Spinal cord (tissue), 10 donors: Measurements from ENCODE around the gene SRGAP3. TPM values are rescaled to one million over a fixed set of nuclear protein-coding genes. Genes with fewer than 3 reads are reported as not detected.

ENCODE experiments used
- DNase-seq, 6 donors: peaks; one replicate each; pipeline versions ENCODE4 v3.0.0 to v3.0.0-alpha.2; 2013 to 2015; ENCODE audit warnings: low spot score in 6 of 6, low read depth in 4 of 6
- H3K27ac ChIP-seq: one replicate; pipeline ENCODE4 v1.5.1; 2013; ENCODE audit warnings: low read depth, low read length, control low read depth
- H3K27me3 ChIP-seq: one replicate; pipeline ENCODE4 v1.6.1; 2013; ENCODE audit warnings: low read length; ENCODE audit not compliant: control insufficient read depth, insufficient read depth
- H3K36me3 ChIP-seq: one replicate; pipeline ENCODE4 v1.6.1; 2013; ENCODE audit warnings: low read length; ENCODE audit not compliant: control insufficient read depth, insufficient read depth
- H3K4me1 ChIP-seq: one replicate; pipeline ENCODE4 v1.6.1; 2013; ENCODE audit warnings: low read length; ENCODE audit not compliant: control insufficient read depth, insufficient read depth
- H3K4me3 ChIP-seq: one replicate; pipeline ENCODE4 v1.5.1; 2013; ENCODE audit warnings: low read depth, low read length, control low read depth
- H3K9me3 ChIP-seq: one replicate; pipeline ENCODE4 v1.6.1; 2013; ENCODE audit warnings: low read length; ENCODE audit not compliant: control insufficient read depth, insufficient read depth
- WGBS: methylation state at CpG from one replicate; pipeline ENCODE4 v1.1.5; 2013; ENCODE audit warnings: missing lambda C conversion rate; ENCODE audit not compliant: insufficient coverage; 5-methylcytosine and 5-hydroxymethylcytosine counted together
- polyA plus RNA-seq, 2 donors: library from polyadenylated mRNA; unstranded; fragments of 120-200 nt; gene quantifications; one replicate each; pipeline ENCODE4 v1.2.1, GENCODE V29; 2013; ENCODE audit not compliant: insufficient read length in 2 of 2
- total RNA-seq, 2 donors: library from RNA; depleted of rRNA in 1 of 2; stranded (reverse); fragments of 120-200 nt in 1 of 2; fragments of >200 nt in 1 of 2; gene quantifications; one replicate each; pipeline versions ENCODE4 v1.2.3 to v1.2.4, GENCODE V29; 2013 to 2014
- donor health status: healthy.

Gene SRGAP3
- total and polyA plus RNA-seq, 4 donors = 46.1 to 71.9 (median 65.6) TPM

DNA sequence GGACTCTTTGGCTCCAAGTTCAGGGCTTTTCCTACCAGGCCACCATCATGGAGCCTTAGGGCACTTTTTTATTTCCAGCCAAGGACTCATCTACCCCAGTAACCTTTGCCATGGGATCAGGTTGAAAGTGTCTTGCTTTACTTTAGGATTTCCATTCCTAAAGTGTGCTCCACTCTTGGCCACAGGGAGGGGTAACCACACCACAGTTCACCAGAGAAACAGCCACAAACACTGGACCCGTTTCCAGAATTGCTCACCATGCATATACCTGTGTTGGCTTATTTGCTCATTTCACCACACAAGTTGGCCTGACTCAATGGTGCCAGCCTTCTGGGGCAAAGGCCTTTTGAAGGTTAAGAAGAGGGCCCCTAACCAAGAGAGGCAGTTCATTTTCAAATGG lies 215.6 kb downstream of the SRGAP3 start:
- Histone ChIP-seq H3K4me1 (peaks cover 14% of the 10 kb centered on the region), H3K36me3 (peaks cover 21% of the 10 kb centered on the region), H3K27me3 (no peaks in the 10 kb centered on the region), H3K4me3 (no peak overlapping the region), H3K27ac (no peak overlapping the region), H3K9me3 (no peaks in the 10 kb centered on the region)
- DNase-seq = no peak
- 83% methylated on average over 1 of the region's 1 CpG for WGBS

DNA sequence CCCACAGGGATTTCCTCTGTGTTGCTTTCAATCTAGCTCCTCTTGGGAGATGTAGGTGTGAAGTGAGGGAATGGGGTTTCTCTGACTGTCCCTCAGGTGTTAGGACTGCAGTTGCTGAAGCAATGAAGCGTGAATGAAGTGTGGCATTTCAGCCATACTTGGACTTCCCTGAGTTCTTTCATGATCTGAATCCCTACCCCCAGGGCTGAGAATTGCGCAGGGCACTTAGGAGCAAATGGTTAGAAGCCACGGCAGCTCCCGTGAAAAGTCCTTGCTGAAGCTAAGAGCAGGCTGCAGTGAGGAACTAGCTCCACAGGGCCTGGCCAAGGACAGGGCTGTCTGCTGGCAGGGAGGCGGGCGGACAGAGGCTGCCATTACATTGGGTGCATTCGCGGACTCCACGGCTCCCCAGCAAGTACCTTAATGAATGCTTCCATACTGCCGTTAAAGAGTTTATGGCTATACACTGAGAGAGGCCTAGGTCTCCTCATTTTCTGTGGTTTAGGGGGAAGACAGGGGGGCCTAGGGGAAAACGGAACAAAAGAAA lies 217.1 kb downstream of the SRGAP3 start:
- H3K4me3 ChIP-seq = no peak overlapping the region
- H3K9me3 ChIP-seq = no peaks in the 10 kb centered on the region
- H3K27me3 ChIP-seq = no peaks in the 10 kb centered on the region
- 91% methylated on average over 7 of the region's 11 CpGs for WGBS
- no peak overlapping the region for H3K27ac ChIP-seq
- DNase-seq = no peak
- peaks cover 17% of the 10 kb centered on the region for H3K4me1 ChIP-seq
- H3K36me3 ChIP-seq = peaks cover 15% of the 10 kb centered on the region

DNA sequence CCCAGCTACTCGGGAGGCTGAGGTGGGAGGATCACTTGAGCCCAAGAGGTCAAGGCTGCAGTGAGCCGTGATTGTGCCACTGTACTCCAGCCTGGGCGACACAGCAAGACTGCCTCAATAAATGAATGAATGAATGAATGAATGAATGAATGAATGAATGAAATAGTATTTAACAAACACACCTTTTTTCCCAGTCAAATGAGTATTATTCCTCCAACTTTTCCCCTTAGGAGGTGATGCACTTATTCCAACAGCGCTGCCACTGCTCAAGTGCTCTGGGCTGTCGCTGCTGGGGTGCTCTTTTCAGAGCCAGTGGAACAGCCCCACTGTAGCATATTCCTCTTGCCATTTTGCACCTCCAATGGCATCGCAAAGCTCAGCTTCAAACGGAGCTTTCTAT lies 219.4 kb downstream of the SRGAP3 start:
- H3K27me3 ChIP-seq = no peaks in the 10 kb centered on the region
- no peak for DNase-seq
- WGBS = 97% methylated on average over 6 of the region's 7 CpGs
- no peak overlapping the region for H3K27ac ChIP-seq
- peaks cover 10% of the 10 kb centered on the region for H3K4me1 ChIP-seq
- no peaks in the 10 kb centered on the region for H3K9me3 ChIP-seq
- H3K36me3 ChIP-seq = peaks cover 10% of the 10 kb centered on the region
- H3K4me3 ChIP-seq = no peak overlapping the region

DNA sequence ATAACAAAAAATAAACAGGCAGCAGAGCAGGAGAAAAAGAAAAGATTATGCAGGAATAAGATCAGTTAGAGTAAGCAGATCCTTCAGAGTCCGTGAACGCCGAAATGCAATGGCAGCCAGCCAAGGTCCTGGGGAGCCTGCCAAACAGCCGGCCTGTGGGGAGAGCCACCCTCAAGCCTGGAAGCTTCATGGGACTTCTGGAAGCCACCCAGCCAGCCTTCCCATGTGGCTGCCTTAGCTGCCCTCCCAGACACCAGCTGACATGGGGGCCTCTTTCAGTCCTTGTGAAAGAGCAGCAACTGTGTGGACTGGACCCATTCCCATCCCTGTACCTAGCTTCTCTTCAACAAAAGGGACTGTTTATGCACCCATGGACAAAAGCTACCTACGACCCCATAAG lies 221.3 kb downstream of the SRGAP3 start:
- DNase-seq = peak in 5 of 6 donors; percentile 40 to 94 (median 58)
- WGBS = 20% methylated on average over 4 of the region's 5 CpGs
- no peak overlapping the region for H3K27ac ChIP-seq

DNA sequence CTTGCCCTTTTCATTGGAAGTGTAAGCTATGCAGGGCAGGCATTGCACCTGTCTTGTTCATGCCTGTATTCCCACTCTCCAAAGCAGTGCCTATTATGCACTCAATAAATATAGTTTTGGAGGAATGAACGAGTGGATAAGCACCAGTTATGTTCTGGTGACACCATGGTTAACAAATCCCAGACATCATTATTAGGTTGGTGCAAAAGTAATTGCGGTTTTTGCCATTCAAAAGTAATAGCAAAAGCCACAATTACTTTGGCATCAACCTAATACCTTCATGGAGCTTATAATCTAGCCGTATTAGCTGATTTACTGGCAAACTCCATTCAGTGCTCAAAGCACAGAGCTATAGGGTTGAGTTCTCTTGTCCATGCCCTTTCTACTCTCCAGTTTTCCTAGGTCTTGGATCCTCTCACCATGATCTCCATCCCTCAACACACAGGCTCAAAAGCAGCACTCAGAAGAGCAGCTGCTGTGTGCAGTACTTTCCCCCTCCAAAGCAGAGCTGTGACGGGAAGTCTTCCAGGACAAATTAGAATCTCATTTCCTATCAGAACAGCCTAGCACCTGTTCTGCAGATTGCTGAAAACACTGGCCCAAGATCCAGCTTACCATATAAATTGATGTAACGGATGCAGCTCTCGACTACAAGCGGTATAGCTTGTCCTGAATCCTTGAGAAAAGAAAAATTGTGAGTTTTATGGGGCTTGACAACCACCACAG lies 223.0 kb downstream of the SRGAP3 start:
- Histone ChIP-seq H3K36me3 (peaks cover 30% of the 10 kb centered on the region), H3K9me3 (no peaks in the 10 kb centered on the region), H3K4me3 (no peak overlapping the region), H3K4me1 (peaks cover 28% of the 10 kb centered on the region), H3K27ac (no peak overlapping the region), H3K27me3 (no peaks in the 10 kb centered on the region)
- WGBS = 60% methylated on average over 2 of the region's 7 CpGs
- peak in 2 of 6 donors; percentile 78 to 88 for DNase-seq

More for the DNA sequence above, 221.3 kb downstream of the SRGAP3 start:
- Histone ChIP-seq H3K4me3 (no peak overlapping the region), H3K4me1 (peaks cover 16% of the 10 kb centered on the region), H3K27me3 (no peaks in the 10 kb centered on the region), H3K36me3 (peaks cover 22% of the 10 kb centered on the region), H3K9me3 (no peaks in the 10 kb centered on the region)

DNA sequence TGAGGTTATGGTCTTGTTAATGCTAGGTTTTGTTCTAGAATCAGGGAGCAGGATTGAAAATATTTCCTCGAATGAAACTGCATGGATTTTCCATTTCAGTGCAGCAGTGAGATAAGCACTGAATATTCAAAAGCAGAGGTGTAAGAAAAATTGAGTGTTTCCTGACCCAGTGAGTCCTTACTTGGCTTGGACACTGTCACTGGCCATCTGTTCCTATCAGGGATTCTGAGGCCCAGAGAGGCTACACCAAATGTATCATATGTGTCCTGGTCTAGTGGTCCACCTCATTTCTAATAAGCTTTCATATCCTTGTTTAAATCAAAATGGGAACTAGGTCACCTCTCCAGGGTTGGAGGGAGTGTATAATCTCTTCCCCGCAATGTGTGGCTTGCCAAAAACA lies 225.1 kb downstream of the SRGAP3 start:
- Histone ChIP-seq H3K4me1 (peaks cover 33% of the 10 kb centered on the region), H3K27ac (no peak overlapping the region), H3K9me3 (no peaks in the 10 kb centered on the region), H3K4me3 (no peak overlapping the region), H3K36me3 (peaks cover 32% of the 10 kb centered on the region), H3K27me3 (no peaks in the 10 kb centered on the region)
- WGBS = 56% methylated on average over 1 of the region's 2 CpGs
- DNase-seq = no peak

DNA sequence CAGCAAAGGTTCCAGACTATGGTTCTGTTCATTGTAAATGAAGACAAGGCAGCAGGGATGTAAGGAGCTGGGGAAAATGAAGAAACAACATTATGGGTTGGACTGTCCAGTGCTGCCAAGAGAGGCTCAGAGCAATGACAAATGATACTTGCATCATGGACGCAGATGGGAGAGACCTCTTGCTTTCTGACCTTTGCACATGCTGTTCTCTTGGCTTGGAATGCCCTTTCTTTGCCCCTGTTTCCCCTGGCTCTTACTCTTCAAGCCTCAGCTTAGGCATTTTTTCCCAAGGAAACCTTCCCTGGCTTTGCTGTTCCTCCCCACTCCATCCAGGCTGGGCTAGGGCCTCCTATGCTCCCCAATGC lies 226.2 kb downstream of the SRGAP3 start:
- Histone ChIP-seq H3K4me1 (peaks cover 26% of the 10 kb centered on the region), H3K9me3 (no peaks in the 10 kb centered on the region), H3K27me3 (no peaks in the 10 kb centered on the region), H3K36me3 (peaks cover 32% of the 10 kb centered on the region), H3K27ac (no peak overlapping the region), H3K4me3 (no peak overlapping the region)
- 47% methylated on average over 1 of the region's 1 CpG for WGBS
- DNase-seq = no peak

DNA sequence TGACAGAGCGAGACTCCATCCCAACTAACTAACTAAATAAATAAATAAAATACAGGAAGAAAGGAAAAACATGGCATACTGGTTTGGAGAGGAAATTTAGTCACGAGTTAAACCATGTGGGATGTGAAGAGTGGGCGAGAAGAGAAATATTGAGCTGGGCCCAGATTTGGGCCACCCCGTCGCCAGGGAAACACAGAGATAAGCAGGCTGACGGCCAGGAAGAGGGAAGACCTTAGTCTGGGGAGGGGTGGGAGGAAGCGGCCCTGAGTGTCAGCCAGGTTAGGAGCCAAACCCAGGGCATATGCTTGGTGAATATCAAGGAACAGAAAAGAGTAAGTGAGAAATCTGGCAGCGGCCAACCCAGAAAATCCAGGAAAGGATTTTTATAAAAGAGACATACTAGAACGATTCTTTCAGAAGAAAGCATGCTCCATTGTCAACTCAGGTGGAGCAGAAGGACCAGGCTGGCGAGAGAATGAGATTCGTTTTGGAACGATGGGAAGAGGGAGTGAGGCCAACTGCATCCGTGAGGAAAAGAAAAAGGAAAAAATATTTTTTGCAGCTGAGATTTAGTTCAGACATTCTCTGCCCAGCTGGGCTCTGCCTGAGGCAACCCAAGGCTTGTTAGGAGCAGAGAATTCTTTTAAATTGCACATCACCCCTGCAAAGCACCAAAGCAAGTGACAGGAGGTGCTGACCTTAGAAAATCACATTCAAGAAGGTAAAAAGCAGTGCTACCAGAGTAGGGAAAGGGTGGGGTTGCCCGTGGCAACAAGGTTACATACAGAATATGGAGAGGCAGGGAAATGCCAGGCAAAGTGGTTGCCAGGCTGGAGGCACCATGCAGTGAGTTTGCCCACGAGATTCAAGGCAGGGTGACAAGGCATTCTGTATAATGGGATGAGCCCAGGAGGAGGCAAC lies 226.9 kb downstream of the SRGAP3 start:
- H3K9me3 ChIP-seq = no peaks in the 10 kb centered on the region
- no peak overlapping the region for H3K4me3 ChIP-seq
- DNase-seq = peak in 2 of 6 donors; percentile 57 to 67
- H3K36me3 ChIP-seq = peaks cover 32% of the 10 kb centered on the region
- no peaks in the 10 kb centered on the region for H3K27me3 ChIP-seq
- H3K27ac ChIP-seq = no peak overlapping the region
- peaks cover 23% of the 10 kb centered on the region for H3K4me1 ChIP-seq
- WGBS = 52% methylated on average over 13 of the region's 15 CpGs

DNA sequence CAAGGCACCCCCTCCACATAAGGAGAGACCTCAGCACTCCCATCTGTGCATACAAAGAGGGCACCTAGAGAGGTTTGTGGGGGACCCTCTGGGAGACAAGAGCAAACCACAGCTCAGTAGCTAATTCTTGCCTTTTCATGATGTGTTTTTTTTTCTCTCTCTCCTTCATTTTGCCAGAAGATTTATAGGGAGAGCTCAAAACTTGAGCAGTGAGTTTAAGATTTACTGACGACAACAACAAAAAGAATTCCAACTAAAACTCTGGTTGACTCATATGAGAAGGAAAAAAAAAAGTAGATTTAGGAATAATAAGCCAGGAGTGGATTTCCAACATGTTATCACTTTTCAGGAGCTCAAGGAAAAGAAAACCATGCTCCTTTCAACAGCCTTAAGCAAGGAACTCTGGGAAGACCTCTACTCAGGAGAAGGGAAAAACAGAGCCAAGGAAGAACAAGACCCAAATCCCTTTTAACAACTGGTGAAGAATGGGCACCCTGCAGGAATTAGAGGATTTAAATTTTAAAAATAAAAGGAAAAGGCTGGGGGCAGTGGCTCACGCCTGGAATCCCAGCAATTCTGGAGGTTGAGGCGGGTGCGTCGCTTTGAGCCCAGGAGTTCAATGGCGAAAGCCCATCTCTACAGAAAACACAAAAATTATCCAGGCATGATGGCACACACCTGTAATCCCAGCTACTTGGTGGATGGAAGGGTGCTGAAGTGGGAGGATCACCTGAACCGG lies 228.0 kb downstream of the SRGAP3 start:
- Histone ChIP-seq H3K9me3 (no peaks in the 10 kb centered on the region), H3K4me3 (no peak overlapping the region), H3K27me3 (no peaks in the 10 kb centered on the region), H3K4me1 (peaks cover 23% of the 10 kb centered on the region), H3K36me3 (peaks cover 32% of the 10 kb centered on the region), H3K27ac (peak overlapping the region; percentile 38)
- no peak for DNase-seq
- no CpG with 5 or more reads among the region's 7 CpGs for WGBS
